Measurements from ENCODE around the gene NPFFR1. TPM values are rescaled to one million over a fixed set of nuclear protein-coding genes. Genes with fewer than 3 reads are reported as not detected.

NPFFR1 gene
- total RNA-seq, 2 experiments from 2014 or later = not detected

- no peaks in the 10 kb centered on the region for H3K9me3 Mint-ChIP-seq
Observed at GRCh38 chr10:70302292-70302691, 18.5 kb upstream of the NPFFR1 start.

GRCh38 chr10:70300908-70301597, 17.2 kb upstream of the NPFFR1 start:
- Mint-ChIP-seq H3K27me3 (no peaks in the 10 kb centered on the region), H3K27ac (no peak overlapping the region), H3K36me3 (no peaks in the 10 kb centered on the region), H3K4me1 (no peaks in the 10 kb centered on the region), H3K9me3 (no peaks in the 10 kb centered on the region), H3K4me3 (no peak overlapping the region)
- DNase-seq = no peak

More at GRCh38 chr10:70302292-70302691, 18.5 kb upstream of the NPFFR1 start:
- H3K4me3 Mint-ChIP-seq = no peak overlapping the region
- no peaks in the 10 kb centered on the region for H3K4me1 Mint-ChIP-seq
- H3K27me3 Mint-ChIP-seq = no peaks in the 10 kb centered on the region
- no peak for DNase-seq
- H3K36me3 Mint-ChIP-seq = no peaks in the 10 kb centered on the region
- H3K27ac Mint-ChIP-seq = no peak overlapping the region

GRCh38 chr10:70300461-70300860, 16.7 kb upstream of the NPFFR1 start:
- Mint-ChIP-seq H3K27ac (no peak overlapping the region), H3K4me1 (no peaks in the 10 kb centered on the region), H3K36me3 (no peaks in the 10 kb centered on the region), H3K4me3 (no peak overlapping the region), H3K9me3 (no peaks in the 10 kb centered on the region), H3K27me3 (no peaks in the 10 kb centered on the region)
- no peak for DNase-seq

GRCh38 chr10:70299876-70300275, 16.1 kb upstream of the NPFFR1 start:
- DNase-seq = no peak
- no peaks in the 10 kb centered on the region for H3K4me1 Mint-ChIP-seq
- no peaks in the 10 kb centered on the region for H3K27me3 Mint-ChIP-seq
- no peaks in the 10 kb centered on the region for H3K9me3 Mint-ChIP-seq
- H3K4me3 Mint-ChIP-seq = no peak overlapping the region
- H3K27ac Mint-ChIP-seq = no peak overlapping the region
- H3K36me3 Mint-ChIP-seq = no peaks in the 10 kb centered on the region

GRCh38 chr10:70298393-70298792, 14.6 kb upstream of the NPFFR1 start:
- H3K27ac Mint-ChIP-seq = no peak overlapping the region
- H3K36me3 Mint-ChIP-seq = no peaks in the 10 kb centered on the region
- H3K27me3 Mint-ChIP-seq = no peaks in the 10 kb centered on the region
- H3K9me3 Mint-ChIP-seq = no peaks in the 10 kb centered on the region
- H3K4me1 Mint-ChIP-seq = no peaks in the 10 kb centered on the region
- no peak for DNase-seq
- H3K4me3 Mint-ChIP-seq = no peak overlapping the region

- Mint-ChIP-seq H3K36me3 (no peaks in the 10 kb centered on the region), H3K4me3 (no peak overlapping the region), H3K27me3 (no peaks in the 10 kb centered on the region), H3K27ac (no peak overlapping the region), H3K4me1 (peaks cover 3% of the 10 kb centered on the region), H3K9me3 (no peaks in the 10 kb centered on the region)
- no peak for DNase-seq
Observed at GRCh38 chr10:70297224-70297623, 13.4 kb upstream of the NPFFR1 start.

- DNase-seq = no peak
- Mint-ChIP-seq H3K27me3 (no peaks in the 10 kb centered on the region), H3K27ac (no peak overlapping the region), H3K9me3 (no peaks in the 10 kb centered on the region), H3K36me3 (no peaks in the 10 kb centered on the region), H3K4me3 (no peak overlapping the region), H3K4me1 (peaks cover 3% of the 10 kb centered on the region)
Observed at GRCh38 chr10:70296406-70296899, 12.6 kb upstream of the NPFFR1 start.

GRCh38 chr10:70295926-70296325, 12.1 kb upstream of the NPFFR1 start:
- H3K27me3 Mint-ChIP-seq = no peaks in the 10 kb centered on the region
- no peaks in the 10 kb centered on the region for H3K36me3 Mint-ChIP-seq
- no peak for DNase-seq
- peaks cover 3% of the 10 kb centered on the region for H3K4me1 Mint-ChIP-seq
- no peaks in the 10 kb centered on the region for H3K9me3 Mint-ChIP-seq
- no peak overlapping the region for H3K27ac Mint-ChIP-seq
- no peak overlapping the region for H3K4me3 Mint-ChIP-seq

- Mint-ChIP-seq H3K36me3 (no peaks in the 10 kb centered on the region), H3K4me1 (peaks cover 3% of the 10 kb centered on the region), H3K9me3 (no peaks in the 10 kb centered on the region), H3K4me3 (no peak overlapping the region), H3K27me3 (no peaks in the 10 kb centered on the region), H3K27ac (no peak overlapping the region)
- no peak for DNase-seq
Observed at GRCh38 chr10:70295321-70295720, 11.5 kb upstream of the NPFFR1 start.

- Mint-ChIP-seq H3K27me3 (no peaks in the 10 kb centered on the region), H3K4me3 (no peak overlapping the region), H3K36me3 (no peaks in the 10 kb centered on the region), H3K27ac (no peak overlapping the region), H3K9me3 (no peaks in the 10 kb centered on the region), H3K4me1 (peaks cover 3% of the 10 kb centered on the region)
- no peak for DNase-seq
Observed at GRCh38 chr10:70293169-70293843, 9.5 kb upstream of the NPFFR1 start.

GRCh38 chr10:70292004-70292403, 8.2 kb upstream of the NPFFR1 start:
- Mint-ChIP-seq H3K4me3 (no peak overlapping the region), H3K27ac (no peak overlapping the region), H3K27me3 (peaks cover 3% of the 10 kb centered on the region), H3K9me3 (no peaks in the 10 kb centered on the region), H3K4me1 (peaks cover 3% of the 10 kb centered on the region), H3K36me3 (no peaks in the 10 kb centered on the region)
- no peak for DNase-seq

- peaks cover 3% of the 10 kb centered on the region for H3K4me1 Mint-ChIP-seq
- DNase-seq = no peak
- no peaks in the 10 kb centered on the region for H3K9me3 Mint-ChIP-seq
- no peak overlapping the region for H3K4me3 Mint-ChIP-seq
- no peaks in the 10 kb centered on the region for H3K36me3 Mint-ChIP-seq
- H3K27me3 Mint-ChIP-seq = peaks cover 25% of the 10 kb centered on the region
- no peak overlapping the region for H3K27ac Mint-ChIP-seq
Observed at GRCh38 chr10:70289739-70290138, 5.9 kb upstream of the NPFFR1 start.

- DNase-seq = no peak
- H3K9me3 Mint-ChIP-seq = no peaks in the 10 kb centered on the region
- no peaks in the 10 kb centered on the region for H3K36me3 Mint-ChIP-seq
- no peak overlapping the region for H3K27ac Mint-ChIP-seq
- peaks cover 52% of the 10 kb centered on the region for H3K27me3 Mint-ChIP-seq
- H3K4me3 Mint-ChIP-seq = no peak overlapping the region
- no peaks in the 10 kb centered on the region for H3K4me1 Mint-ChIP-seq
Observed at GRCh38 chr10:70286616-70287015, 2.8 kb upstream of the NPFFR1 start.

- peaks cover 61% of the 10 kb centered on the region for H3K27me3 Mint-ChIP-seq
Observed at GRCh38 chr10:70285476-70285831, 1.6 kb upstream of the NPFFR1 start.

GRCh38 chr10:70284542-70285475, 1.0 kb upstream of the NPFFR1 start:
- no peak for DNase-seq
- no peak overlapping the region for H3K27ac Mint-ChIP-seq
- H3K27me3 Mint-ChIP-seq = peaks cover 63% of the 10 kb centered on the region
- no peak overlapping the region for H3K4me3 Mint-ChIP-seq
- no peaks in the 10 kb centered on the region for H3K4me1 Mint-ChIP-seq
- H3K36me3 Mint-ChIP-seq = no peaks in the 10 kb centered on the region
- no peaks in the 10 kb centered on the region for H3K9me3 Mint-ChIP-seq

More at GRCh38 chr10:70285476-70285831, 1.6 kb upstream of the NPFFR1 start:
- Mint-ChIP-seq H3K27ac (no peak overlapping the region), H3K9me3 (no peaks in the 10 kb centered on the region), H3K4me1 (no peaks in the 10 kb centered on the region), H3K4me3 (no peak overlapping the region), H3K36me3 (no peaks in the 10 kb centered on the region)
- no peak for DNase-seq

All from activated naive CD8-positive, alpha-beta T cell treated with anti-CD3 and anti-CD28 coated beads for 36 hours (primary cell).